ENCODE data around the gene ZNF844.
"Not testable (repeated sequence)": the region's sequence is repeated elsewhere in the genome, so short reads cannot be mapped to it uniquely, and the experiment has no call there.

The ZNF844 gene

DNA sequence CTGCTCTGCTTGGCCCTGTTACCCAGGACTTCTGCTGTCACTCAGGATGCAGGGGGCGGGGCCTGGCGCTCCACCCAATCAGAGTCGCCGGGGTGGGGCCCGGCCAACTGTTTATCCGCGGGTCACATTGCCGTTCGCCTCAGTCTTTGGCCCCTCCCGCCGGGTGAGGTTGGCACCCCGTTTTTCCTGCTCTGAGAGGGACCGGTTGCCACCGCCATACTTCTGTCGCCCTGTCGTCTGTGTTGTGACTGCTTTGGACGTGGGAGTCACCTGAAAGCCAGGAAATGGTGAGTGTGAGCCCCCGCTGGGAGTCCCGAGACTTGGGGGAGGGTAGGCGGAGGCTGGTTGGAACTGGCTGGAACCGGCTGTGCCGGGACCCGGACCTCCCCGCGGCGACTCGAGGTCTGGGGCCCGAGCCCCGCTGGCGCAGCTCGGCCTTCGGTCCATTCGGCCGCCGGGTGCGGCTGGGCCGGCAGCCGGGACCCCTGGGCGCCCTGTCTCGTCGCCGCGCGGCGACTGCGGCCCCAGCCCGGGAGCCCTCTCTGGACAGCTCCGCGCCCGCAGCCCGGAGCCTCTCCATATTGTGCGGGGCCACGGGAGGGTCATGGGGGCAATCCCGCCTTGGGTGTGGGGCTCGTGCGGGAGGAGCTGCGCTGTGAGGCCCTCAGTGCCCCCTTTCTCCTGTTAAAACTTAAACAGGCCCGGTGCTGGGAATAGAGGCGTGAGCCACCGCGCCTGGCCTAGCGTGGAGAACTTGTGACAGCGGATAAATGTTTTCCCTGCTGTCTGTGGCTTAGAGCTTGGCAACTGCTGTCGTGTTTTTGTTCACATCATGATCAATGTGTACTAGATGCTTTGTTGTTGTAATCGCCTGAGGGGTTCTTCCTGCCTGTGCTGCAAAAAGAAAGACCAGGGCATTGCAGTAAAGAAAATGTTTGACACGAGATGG, at the start of gene ZNF844:
Gene ZNF844 (plus strand): TSS at position 142 of the 949 bp plus-strand sequence. CDS start 143 bp downstream, at position 285.
- peak; percentile 76 for DNase-seq

DNA sequence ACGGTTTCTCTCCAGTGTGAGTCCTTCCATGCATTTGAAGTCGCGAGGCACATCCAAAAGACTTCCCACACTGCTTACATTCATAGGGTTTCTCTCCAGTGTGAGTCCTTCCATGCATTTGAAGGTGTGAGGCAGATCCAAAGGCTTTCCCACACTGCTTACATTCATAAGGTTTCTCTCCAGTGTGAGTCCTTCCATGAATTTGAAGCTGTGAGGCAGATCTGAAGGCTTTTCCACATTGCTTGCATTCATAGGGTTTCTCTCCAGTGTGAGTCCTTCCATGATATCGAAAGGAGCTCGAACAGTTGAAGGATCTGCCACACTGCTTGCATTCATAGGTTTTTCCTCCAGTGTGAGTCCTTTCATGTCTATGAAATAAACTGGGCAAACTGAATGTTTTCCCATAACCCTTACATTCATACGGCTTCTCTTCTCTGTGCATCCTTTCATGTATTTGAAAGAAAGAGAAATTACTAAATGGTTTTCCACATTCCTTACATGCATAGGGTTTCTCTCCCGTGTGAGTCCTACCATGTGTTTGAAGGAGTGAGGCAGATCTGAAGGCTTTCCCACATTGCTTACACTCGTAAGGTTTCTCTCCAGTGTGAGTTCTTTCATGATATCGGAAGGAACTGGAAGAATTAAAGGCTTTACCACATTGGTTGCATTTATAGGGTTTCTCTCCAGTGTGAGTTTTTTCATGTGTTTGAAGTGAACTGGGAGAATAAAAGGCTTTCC, 49.3 kb upstream of the ZNF844 start:
- DNase-seq = no peak

DNA sequence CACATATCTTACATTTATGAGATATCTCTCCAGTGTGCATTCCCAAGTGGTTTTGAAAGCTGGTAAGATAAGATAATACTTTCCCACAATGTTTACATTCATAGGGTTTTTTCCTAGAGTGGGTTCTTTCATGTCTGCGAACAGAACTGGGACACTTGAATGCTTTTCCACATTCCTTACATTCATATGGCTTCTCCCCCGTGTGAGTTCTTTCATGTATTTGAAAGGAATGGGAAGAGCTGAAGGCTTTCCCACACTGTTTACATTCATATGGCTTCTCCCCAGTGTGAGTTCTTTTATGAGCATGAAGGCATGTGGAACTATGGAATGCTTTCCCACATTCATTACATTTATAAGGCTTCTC, 48.8 kb upstream of the ZNF844 start:
- no peak for DNase-seq

DNA sequence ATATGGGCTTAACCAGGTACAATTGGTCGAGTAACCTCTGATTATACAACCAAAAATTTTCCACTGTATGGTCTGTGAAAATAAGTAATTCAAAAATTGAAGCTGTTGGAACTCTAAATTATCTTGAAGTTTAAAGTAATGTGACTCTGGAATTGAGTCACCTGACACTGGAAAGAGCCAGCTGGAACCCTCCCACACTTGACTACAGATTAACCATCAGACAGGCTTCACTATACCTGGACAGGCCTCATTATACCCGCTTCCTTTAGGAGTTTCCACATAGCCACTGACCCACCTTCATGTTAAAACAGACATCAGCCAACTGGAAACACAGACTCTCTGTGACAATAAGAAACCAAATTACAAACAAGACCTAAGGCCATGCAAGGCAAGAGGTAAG, 30.3 kb upstream of the ZNF844 start:
- DNase-seq = no peak

DNA sequence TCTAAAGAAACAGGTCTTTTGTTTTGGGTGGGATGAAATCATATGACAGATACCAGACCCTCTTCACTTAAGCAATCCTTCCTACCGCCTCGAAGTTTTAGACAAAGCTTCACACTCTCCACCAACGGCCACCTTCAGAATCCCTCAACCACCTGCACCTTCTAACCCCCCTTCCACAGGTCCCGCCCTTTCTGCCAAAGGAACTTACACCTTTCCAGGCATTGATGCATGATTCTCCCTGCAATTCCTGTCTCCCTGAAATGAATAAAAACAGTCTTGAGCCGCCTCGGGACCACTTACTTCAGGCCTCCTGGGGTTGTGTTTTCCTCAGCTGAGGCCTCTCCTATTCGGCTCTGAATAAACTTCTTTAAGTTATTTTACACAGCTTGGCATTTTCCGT, 29.9 kb upstream of the ZNF844 start:
- no peak for DNase-seq

DNA sequence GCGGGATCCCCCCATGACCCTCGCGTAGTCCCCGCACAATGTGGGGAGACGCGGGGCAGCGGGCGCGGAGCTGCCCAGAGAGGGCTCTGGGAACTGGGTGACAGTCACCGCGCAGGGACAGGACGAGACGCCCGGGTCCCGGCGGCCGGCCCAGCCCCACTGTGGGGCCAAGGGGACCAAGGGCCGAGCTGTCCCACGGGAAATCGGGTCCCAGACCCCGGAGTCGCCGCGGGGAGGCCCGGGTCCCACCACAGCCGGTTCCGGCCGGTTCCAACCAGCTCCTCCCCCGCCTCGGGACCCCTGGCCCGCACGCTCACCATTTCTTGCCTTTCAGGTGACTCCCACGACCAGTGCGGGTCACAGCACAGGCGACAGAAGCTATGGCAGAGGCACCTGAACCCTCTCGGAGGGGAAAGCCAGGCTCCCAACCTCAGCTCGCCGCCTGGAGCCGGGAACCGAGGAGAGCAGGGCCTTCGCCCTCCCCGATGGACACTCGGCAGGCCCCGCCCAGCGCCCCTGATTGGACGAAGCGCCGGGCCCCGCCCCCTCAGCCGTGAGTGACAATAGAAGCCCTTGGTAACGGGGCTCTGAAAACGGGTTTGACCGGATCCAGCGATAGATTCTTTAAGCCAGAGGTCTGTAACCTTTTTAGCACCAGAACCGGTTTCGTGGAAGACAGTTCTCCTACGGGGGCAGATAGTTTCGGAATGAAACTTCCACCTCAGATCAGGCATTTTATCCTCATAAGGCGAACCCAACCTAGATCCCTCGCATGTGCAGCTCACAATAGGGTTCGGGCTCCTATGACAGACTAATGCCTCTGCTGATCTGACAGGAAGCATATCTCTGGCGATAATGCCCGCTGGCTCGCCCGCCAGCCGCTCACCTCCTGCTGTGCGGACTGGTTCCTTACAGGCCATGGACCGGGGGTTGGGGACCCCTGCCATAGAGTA, 29.0 kb upstream of the ZNF844 start, which contains the start of gene ZNF433:
Gene ZNF433 (minus strand): TSS at position 460 of the 953 bp plus-strand sequence. CDS start 140 bp downstream, at position 320.
- DNase-seq = peak; percentile 77

DNA sequence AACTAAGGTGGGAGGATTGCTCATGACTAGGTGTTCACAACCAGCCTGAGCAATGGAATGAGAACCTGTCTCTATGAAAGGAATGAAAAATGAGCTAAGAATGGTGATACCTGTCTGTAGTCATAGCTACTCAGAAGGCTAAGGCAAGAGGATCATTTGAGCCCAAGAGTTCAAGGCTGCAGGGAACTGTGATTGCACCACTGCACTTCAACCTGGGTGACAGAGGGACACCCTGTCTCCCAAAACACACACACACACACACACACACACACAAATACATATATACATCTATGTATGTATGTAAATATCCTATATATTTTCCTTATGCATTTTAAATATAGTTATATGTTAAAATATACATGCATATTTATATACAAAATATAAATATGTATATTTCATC, 21.6 kb upstream of the ZNF844 start:
- no peak for DNase-seq

DNA sequence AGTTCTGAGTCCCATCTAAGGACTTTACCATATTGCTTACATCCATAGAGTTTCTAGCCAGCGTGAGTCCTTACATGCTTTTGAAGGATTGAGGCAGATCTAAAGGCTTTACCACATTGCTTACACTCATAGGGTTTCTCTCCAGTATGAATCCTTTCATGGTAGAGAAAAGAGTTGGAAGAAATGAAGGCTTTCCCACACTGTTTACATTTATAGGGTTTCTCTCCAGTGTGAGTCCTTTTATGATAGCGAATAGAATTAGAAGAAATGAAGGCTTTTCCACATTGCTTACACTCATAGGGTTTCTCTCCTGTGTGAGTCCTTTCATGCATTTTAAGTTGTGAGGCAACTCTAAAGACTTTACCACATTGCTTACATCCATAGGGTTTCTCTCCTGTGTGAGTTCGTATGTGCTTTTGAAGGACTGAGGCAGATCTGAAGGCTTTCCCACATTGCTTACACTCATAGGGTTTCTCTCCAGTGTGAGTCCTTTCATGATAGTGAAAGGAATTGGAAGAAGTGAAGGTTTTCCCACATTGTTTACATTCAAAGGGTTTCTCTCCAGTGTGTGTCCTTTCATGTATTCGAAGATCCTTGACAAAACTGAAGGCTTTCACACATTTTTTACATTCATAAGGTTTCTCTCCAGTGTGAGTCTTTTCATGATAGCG, 20.6 kb upstream of the ZNF844 start:
- DNase-seq = no peak

DNA sequence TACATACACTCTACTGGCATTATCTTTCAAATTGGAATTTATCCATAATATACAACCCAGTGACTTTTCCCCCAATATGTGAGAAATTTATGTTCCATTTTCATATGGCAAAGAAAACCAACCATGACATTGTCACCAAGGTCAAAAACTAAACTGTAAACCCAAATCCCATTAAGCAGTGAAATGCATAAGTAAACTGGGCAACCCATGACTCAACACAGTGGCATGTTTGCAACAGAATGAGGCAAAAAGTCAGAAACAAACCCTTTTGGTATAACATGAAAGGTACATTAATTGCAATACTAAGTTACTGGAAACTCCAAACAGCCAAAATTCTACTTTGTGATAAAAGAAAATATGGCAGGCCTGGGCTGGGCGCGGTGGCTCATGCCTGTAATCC, 16.7 kb upstream of the ZNF844 start:
- DNase-seq = no peak

DNA sequence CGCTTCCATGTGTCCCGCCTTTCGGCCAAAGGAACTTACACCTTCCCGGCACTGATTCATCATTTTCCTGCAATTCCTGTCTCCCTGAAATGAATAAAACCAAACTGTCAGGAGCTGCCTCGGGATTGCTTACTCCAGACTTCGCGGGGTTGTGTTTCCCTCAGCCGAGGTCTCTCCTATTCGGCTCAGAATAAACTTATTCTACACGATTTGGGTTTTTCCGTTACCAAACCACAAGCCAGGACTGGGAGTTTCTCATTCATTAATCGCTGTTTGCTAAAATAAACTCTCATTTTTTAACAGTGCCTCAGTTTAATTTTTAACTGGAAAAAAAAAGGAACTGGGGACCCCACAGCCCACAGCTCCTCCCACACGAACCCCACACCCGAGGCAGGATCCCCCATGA, 12.4 kb upstream of the ZNF844 start:
- no peak for DNase-seq

DNA sequence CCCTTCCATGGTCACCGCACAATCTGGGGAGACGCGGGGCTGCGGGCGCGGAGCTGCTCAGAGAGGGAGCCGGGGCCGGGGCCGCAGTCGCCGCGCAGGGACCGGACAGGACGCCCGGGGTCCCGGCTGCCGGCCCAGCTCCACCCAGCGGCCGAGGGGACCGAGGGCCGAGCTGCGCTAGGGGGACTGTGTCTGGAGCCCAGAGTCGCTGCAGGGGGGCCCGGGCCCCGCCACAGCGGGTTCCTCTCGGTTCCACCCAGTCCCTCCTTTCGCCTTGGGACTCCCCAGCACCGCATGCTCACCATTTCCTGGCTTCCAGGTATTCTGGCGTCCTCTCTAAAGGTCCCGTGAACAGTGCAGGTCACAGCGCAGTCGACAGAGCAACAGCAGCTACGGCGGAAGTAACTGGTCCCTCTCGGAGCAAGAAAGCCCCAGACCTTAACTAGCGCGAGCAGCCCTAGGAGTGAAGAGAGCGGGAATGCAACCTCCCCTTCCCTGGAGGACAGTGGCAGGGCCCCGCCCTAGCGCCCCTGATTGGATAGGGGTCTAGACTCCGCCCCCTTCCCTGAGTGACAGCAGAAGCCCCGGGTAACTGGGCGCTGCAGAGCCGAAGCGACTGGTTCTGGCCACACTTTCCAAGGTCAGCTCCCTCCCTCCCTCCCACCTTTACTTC, 11.9 kb upstream of the ZNF844 start, which contains the start of gene ZNF878:
Gene ZNF878 (minus strand): TSS at position 465 of the 673 bp plus-strand sequence. CDS start 160 bp downstream, at position 305.
- DNase-seq = peak; percentile 64

DNA sequence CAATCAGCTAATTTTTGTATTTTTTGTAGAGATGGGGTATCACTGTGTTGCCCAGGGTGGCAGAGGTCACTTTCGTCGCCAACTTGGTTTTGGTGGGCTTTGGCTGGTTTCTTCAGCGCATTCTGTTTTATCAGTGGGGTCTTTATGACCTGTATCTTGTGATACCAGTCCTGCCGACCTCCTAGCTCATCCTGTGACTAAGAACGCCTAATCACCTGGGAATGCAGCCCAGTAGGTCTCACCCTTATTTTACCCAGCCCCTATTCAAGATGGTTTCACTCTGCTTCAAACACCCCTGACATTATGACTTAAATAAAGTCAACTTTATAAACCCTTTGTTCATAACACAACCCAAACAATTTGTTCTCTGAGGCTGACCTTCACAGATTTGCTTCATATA, 8.7 kb upstream of the ZNF844 start:
- no peak for DNase-seq

DNA sequence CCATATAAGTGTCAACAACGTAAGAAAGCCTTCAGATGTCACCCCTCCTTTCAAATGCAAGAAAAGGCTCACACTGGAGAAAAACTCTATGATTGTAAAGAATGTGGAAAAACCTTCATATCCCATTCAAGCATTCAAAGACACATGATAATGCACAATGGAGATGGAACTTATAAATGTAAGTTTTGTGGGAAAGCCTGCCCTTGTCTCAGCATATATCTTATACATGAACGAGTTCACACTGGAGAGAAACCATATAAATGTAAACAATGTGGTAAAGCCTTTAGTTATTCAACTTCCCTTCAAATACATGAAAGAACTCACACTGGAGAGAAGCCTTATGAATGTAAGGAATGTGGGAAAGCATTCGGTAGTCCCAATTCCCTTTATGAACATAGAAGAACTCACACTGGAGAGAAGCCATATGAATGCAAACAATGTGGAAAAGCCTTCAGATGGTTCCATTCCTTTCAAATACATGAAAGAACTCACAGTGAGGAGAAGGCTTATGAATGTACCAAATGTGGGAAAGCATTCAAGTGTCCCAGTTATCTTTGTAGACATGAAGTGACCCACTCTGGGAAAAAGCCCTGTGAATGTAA, 11.1 kb downstream of the ZNF844 start:
- DNase-seq = no peak

DNA sequence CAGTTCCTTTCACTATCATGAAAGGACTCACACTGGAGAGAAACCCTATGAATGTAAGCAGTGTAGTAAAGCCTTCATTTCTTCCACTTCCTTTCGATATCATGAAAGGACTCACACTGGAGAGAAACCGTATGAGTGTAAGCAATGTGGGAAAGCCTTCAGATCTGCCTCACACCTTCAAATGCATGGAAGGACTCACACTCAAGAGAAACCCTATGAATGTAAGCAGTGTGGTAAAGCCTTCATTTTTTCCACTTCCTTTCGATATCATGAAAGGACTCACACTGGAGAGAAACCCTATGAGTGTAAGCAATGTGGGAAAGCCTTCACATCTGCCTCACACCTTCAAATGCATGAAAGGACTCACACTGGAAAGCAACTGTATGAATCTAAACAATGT, 11.8 kb downstream of the ZNF844 start:
- not testable (repeated sequence) for DNase-seq

DNA sequence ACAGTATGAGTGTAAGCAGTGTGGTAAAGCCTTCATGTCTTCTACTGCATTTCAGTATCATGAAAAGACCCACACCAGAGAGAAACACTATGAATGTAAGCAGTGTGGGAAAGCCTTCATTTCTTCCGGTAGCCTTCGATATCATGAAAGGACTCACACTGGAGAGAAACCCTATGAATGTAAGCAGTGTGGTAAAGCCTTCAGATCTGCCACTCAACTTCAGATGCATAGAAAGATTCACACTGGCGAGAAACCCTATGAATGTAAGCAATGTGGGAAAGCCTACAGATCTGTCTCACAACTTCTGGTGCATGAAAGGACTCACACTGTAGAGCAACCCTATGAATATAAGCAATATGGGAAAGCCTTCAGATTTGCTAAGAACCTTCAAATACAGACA, 12.8 kb downstream of the ZNF844 start:
- DNase-seq = no peak

DNA sequence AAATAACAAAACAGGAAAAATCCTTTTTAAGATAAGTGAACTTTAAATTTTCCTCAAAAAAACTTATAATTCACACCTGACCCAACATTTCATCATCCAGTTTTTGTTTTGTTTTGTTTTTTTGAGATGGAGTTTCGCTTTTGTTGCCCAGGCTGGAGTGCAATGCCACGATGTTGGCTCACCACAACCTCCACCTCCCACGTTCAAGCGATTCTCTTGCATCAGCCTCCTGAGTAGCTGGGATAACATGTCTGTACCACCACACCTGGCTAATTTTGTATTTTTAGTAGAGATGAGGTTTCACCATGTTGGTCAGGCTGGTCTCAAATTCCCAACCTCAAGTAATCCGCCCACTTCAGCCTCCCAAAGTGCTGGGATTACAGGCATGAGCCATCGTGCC, 18.8 kb downstream of the ZNF844 start:
- DNase-seq = not testable (repeated sequence)

DNA sequence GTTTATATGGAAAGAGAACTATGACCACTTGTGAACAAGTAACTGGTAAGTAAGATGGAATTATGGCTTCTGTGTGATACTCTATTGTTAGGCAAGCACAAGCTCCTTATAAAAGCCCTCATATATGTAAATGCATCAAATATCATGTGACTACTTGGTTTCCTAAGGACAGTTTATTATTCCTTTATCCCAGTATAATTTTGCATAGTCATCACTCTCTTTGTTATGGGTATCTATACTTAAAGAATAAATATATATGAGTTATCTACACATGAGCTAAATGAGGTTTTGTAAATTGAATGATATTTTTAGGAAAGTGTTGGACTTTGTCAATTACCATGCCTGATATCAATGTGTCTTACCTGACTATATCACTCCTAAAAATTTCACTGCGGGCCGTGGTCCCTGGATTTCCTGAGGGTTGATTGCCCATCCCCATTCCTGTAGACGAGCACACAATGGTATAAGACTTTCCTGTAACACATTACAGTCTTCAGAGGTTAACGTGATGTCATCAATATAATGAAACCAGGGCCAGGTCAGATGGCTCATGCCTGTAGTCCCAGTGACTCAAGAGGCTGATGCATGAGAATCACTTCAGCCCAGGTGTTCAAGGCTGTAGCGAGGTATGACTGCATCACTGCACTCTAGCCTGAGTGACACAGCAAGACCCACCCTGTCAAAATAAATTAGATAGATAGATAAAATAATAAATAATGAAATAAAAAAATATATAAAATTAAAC, 20.7 kb downstream of the ZNF844 start:
- no peak for DNase-seq

DNA sequence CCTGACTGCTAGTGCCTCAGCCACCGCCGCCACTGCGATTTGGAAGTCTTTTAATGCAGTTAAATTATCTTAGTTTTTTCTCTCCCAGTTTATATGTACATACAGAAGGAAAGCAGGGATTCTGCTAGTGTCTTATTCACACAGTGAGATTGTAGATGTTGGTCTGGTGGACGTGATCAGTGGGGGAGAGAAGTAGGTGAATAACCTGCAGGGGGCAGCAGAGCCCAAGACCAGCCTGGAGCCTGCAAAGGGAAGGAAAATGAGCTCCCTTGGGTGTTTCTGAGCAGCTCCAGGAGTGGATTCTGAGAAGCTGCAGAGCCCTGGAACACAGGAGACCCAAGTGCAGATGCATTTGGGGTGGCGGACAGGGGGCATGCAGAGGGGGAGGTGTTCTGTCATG, 26.3 kb downstream of the ZNF844 start:
- DNase-seq = peak; percentile 70

DNA sequence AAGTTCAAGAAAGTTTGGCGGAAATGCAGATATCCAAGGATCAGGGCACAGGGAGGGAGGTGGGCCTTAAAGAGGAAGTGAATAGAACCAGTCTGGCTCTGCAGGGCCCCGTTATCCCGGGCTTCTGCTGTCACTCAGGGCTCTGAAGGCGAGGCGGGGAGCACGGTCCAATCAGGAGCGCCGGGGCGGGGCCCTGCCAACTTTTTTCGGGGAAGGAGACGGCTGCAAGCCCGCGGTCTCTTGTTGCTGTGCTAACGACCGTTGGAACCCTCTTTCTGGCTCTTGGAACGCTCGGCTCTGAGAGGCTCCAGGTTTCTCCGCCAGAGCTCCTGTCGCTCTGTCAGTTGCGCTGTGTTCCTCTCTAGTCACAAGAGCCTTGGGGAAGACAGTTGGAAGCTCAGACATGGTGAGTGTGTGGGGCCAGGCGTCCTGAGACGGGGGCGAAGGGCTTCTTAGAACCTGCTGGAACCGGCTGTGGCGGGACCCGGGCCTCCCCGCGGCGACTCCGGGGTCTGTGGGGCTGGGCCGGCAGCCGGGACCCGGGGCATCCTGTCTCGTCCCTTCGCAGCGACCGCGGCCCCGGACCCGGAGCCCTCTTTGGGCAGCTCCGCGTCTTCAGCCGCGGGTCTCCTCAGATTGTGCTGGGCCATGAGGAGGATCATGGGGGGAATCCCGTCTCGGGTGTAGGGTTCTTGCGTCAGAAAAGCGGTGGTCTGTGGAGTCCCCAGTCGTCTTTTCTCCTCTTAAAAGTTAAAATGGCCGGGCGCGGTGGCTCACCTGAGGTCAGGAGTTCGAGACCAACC, 27.7 kb downstream of the ZNF844 start:
- DNase-seq = peak; percentile 55
